ENCODE data around the gene CXCL3. TPM values are rescaled to one million over a fixed set of nuclear protein-coding genes. Genes with fewer than 3 reads are reported as not detected.

Gene CXCL3
- total RNA-seq, 1 experiment from 2014 or later, result 1.1 TPM

DNA sequence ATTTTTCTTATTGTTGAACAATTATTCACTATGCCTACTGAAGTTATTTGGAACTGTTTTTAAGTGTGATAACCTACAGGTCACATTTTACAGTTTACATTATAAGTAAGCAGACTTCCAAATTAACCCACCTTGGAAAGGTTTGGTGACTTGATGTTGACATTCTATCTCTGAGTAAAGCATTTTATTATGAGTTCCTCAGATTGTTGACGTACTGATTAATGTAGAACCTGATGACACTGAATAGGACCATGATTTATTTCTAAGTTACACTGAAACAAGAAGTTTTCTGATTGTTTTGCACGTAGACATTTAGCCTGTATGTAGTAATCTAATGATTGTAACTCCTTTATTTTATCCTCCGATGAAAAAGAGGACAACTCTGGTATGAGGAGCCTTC is 17.0 kb upstream of the CXCL3 start:
- DNase-seq (ENCODE audit: low spot score), result no peak

DNA sequence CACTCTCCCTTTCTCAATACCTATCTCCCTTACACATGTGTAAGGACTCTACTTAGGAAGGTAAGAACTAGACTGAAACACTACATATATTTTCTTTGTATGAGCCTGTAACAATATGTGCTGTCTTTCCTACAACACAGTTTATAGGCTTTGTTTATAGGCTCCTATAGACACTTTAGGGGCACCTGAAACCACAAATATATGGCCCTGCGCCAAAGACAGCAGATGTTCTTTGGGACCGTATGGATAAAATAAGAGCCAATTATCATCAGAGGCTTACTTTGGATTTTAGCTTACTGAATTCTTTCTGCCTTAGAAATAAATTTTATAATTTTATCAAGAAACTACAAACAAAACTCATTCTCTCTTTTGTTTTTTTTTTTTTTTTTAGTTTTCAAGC is 16.6 kb upstream of the CXCL3 start:
- DNase-seq (ENCODE audit: low spot score), result no peak

DNA sequence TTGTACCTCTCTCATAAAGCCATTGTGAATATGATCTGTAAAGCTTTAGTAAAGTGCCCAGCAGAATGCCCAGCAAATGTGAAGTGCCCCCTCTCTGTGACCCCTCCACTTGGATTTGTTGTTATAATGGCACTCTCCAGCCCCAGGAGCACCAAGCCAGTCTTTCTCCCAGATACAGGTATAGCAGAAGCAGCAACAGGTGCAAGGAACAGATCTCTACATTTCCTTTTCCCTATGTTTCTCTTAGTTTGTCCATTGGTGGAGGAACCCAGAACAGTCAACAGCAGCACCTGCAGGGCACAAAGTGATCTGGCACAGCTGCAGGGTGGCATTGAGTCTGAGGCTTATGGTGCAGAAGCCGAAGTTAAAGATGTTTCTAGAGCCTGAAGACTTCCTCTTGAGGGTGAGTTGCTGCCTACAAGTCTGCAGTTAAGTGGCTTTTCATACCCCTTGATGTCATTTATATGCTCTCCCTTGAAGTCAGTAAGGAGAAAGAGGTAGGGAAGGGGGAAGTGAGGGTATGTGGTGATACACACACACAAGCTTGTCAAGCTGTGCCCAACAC is 16.1 kb upstream of the CXCL3 start:
- DNase-seq (ENCODE audit: low spot score), result no peak

DNA sequence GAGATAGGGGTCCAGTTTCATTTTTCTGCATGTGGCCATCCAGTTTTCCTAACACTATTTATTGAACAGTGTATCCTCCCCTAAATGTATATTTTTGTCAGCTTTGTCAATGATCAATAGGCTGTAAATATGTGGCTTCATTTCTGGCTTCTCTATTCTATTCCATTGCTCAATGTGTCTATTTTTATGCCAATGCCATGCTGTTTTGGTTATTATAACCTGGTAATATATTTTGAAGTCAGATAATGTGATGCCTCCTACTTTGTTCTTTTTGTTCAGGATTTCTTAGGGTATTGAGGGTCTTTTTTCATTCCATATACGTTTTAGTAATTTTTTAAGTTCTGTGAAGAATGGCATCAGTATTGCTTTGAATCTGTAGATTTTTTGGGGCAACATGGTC is 8.7 kb upstream of the CXCL3 start:
- DNase-seq (ENCODE audit: low spot score), result no peak

DNA sequence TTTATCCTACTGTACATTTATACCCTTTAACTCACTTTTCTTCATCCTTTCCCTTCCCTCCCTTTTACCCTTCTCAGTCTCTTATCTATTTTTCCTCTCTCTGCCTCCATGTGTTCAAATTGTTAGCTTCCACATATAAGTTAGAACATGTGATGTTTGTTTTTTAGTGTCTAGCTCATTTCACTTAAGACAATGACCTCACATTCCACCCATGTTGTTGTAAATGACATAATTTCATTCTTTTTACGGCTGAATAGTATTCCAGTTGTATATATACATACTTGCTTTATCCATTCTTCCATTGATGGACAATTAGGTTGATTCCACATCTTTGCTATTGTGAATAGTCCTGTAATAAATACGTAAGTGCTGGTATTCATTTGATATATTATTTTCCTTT is 7.3 kb upstream of the CXCL3 start:
- no peak for DNase-seq (ENCODE audit: low spot score)

DNA sequence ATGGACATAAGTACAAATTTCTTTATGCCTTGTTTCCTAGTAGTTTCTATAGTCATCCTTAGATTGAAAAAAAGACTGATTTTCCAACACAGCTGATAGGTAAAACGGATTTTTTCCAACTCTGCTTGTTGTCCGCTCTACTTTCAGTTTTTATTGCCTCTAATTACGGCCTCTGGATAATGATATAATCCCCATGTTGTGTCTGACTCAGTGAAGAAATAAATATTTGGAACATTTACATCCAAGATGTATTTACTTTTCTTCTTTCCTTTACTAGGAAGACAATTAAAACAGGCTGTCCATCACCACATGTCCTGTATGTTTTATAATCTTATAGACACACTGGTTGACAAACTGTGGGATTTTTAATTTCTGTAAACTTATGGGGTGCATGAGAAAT is 6.8 kb upstream of the CXCL3 start:
- no peak for DNase-seq (ENCODE audit: low spot score)

DNA sequence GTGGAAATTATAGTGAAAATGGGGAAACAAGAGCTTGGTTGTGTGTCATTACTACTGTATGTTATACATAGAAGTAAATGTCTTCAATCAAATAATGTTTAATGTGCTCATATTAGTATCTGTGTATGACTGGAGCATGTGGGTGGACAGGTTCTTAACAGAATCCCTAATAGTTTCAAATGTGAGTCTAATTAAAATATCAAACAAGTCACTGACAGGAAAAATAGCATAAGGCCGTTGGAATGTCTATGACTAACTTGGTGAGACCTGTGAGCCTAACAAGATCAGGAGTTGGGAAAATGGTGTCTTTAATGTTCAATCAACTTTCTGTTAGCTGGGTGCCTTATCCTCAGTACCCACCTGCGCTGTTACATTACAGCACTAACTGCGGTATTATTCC is 6.2 kb upstream of the CXCL3 start:
- no peak for DNase-seq (ENCODE audit: low spot score)

DNA sequence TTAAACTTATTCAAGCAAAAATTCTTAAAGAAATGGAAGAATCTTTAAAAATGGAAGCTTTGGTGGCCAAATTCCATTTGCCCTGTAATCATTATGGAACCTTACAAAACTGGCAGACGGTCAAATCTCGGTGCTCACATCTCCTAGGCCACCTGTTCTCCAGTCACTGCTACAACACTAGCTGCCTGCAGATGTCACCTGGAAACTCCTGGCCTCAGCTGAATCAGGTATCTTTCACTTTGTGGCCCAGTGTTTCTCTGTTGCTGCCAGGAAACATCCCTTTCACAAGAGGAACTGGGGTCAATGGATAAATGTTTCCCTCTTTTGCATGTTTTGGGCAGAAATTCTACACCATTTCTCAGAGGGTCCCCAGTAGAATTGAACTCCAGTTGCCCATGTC is 4.2 kb upstream of the CXCL3 start:
- peak; percentile 63 for DNase-seq (ENCODE audit: low spot score)

DNA sequence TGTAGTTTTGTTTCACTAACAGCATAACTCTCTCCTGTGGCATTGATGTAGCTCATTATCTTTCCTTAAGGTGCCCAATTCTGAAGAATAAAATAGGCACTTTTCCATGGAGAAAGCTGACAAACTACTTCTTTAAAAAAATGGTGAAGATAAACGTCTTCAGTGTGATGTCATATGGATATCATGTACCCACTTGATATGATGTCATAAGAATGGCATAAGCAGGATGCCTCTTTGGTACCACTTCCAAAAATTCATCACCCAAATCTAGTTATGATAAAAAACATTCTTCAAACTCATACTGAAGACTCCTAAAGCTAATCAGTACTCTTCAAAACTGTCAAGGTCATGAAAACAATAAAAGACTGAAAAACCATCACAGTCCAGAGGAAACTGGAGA is 2.9 kb upstream of the CXCL3 start:
- no peak for DNase-seq (ENCODE audit: low spot score)

DNA sequence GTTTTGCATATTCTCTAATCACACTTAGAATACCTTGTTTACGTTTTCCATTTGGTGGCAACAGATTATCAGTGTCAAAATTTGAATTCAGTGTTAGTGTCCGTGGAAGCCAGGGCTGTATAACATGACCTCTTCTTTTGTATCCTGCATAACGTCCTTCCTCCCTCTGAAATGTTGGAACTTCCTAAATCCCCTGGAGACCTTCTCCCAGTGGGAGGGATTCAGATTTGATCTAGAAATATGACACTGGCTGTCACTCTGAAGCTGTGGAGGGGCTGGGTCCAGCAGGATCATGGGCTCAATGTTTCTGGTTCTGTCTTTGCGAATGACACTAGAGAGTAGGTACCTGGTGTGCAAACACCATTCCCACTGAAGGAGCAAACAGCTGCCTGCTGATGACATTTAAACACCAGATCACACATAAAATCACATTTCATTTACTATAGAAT is 850 bp upstream of the CXCL3 start:
- no peak for DNase-seq (ENCODE audit: low spot score)

DNA sequence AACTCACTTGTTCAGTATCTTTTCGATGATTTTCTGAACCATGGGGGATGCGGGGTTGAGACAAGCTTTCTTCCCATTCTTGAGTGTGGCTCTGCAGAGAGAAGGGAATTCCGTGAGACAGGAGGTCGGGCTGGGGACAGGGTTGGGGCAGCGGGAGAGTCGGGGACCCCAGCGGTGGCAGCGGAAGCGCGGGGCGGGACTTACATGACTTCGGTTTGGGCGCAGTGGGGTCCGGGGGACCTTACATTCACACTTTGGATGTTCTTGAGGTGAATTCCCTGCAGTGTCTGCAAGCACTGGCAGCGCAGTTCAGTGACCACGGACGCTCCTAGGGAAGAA is 434 bp downstream of the CXCL3 start:
- peak; percentile 27 for DNase-seq (ENCODE audit: low spot score)

DNA sequence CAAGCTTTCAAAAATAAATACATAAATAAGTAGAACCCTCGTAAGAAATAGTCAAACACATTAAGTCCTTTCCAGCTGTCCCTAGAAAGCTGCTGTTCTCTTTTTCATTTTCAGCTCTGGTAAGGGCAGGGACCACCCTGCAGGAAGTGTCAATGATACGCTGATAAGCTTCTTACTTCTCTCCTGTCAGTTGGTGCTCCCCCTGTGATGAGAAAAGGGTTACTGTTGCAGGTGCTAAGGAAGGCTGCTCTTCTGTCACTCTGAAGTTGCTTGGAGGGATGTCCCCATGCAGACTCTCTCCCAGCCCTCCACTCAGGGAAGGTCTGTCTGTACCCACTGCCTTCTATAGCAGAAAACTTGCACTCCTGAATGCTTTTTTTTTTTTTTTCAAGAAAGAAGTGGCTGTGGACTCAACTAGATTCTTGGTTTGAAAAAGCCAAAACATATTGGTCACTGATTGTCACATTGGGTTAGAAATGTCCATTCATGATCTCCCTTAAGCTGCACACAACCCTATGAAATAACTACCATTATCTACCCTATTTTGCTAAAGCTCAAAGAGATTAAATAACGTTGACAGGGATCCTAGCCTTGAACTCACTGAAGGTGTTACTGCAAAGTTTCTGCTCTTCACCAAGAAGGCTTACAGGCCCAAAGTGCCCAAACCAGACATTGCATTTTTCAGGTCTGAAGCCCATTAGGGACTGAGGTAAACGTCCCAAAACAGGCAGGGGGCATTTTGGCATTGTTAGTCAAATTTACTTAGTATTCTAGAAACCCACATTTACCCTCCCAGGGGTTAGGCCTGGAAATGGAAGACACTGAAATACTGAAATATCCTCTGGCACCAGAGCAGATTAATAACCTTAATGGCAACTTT is 1.2 kb downstream of the CXCL3 start:
- DNase-seq (ENCODE audit: low spot score), result no peak

DNA sequence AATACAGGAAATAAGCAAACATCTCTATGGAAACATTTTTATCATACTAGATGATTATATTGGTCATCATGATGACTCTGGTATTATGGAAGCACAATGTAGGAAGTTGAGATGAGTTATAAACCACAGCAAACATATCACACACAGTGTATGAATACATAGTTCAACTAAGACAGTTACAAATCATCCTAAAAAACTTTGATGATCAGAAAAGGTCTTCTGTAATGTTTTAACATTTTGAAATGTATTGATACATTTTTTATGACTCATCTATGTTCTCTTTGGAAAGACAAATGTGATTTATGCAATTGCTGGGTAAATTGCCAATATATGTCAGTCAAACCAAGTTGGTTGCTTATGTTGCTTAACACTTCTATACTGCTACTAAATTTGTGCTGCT is 4.8 kb downstream of the CXCL3 start:
- DNase-seq (ENCODE audit: low spot score), result no peak

DNA sequence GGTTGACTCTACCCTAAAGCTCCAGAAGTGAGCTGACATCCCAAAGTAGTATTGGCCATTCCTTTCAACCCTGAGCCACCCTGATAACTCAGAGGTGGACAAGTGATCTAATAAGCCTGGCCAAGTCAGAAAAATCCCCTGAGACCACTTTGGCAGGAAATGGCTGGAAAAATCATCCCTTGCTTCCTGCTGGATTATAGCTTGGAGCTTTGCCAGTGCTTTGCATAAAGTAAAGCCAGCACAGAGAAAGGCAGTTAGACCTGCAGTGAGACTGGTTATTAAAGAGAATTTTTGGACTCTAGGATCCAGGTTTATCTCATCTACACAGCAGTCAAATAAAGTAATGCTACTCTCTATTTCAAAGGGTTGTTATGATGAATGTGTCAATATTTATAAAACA is 6.4 kb downstream of the CXCL3 start:
- DNase-seq (ENCODE audit: low spot score), result no peak

DNA sequence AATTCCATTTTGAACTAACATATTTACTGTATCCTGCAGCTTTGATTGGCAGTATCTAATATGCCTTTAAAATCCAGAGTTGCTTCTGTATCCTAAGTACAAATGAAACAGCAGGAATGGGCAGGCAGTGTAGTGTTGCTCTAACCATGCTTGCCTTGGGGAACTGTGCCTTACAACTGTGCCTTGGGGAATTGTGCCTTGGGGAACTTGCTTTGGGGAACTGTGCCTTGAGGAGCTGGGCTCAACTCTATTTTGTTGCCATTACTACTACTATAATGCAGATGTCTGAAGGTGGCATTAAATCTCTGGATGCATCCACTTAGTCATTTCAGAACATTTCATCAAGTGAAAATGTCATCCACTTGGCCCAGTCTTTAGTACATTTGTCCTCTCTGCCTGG is 6.9 kb downstream of the CXCL3 start:
- no peak for DNase-seq (ENCODE audit: low spot score)

DNA sequence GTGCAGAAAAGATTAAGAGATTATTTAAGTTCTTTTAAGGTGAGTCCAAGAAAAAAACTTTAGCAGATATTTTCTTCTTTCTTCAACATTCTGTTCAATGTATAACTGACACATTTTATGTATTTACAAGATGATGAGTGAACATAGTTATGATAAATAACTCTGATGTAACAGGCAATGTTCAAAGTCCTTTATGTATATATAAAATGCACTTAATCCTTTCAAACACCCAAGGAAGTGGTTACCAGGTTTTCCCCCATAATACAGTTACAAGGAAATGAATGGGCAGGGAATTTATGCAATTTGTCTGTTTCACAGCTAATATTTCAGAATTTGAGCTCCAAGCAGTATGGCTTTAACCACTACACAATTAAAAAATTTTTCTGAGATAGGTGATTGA is 8.2 kb downstream of the CXCL3 start:
- DNase-seq (ENCODE audit: low spot score), result no peak

DNA sequence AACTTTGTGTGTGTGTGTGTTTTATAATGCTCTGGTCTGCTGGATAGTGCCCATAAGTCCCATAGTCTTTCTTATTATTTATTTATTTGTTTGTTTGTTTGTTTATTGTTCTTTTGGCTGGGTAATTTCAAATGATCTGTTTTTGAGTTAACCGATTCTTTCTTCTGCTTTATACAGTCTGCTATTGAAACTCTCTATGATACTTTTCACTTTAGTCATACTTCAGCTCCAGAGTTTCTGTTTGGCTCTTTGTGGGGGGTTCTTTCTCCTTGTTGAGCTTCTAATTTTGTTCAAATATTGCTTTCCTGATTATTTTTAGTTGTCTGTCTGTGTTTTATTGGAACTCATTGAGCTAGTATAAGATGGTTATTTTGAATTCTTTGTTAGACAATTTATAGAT is 10.0 kb downstream of the CXCL3 start:
- no peak for DNase-seq (ENCODE audit: low spot score)

DNA sequence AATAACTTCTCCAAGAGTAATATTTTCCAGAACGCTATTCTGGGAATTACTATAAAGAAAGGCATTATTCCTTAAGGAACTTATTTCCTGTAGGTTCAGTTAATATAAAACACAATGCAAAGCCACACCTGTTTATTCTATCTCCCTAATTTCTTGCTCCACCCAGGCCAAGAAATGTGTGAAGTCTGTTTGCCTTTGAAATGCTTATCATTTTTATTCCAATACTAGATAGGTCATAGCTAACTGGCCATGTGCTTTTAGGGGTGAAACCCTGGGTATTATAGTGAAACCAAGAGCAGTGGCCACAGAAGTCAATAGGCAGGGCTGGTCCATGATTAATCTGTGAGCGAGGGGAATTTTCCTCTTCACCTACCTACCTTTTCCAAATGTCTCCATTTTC is 14.8 kb downstream of the CXCL3 start:
- peak; percentile 78 for DNase-seq (ENCODE audit: low spot score)

DNA sequence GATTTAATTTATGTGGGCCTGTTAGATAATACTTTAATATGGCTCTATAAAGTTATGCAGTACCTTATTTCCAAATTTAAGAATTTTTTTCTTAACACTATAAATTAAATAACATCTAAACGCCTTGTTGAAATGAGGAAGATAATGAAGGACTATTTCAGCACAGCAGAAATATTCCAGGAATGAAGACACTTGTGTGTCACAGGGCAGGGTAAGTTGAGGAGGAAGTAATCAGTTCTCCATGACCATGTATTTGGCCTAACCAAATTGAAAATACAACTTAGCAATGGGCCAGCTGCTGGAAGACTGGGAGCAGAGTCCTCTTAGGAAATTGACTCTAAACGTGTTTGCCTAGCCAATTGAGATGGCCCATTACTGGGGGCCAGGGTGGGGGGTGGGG is 16.9 kb downstream of the CXCL3 start:
- DNase-seq (ENCODE audit: low spot score), result no peak

DNA sequence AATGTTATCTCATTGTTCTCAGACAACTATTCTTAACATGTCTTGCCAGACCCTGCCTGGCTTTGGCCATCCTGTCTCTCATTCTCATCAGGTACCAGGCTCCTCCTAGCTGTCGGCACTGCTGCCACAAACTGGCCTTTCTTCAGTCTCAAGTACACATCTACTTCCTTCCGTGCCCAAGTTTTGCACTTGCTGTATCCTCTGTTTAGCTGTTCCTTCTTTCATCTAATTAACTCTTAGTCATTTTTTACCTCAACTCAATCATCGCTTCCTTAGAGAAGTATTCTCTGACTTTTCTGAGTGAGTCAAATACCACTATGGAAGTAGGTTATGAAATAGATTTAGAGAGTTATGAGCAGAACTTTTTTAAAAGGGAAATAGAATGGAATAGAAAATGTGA is 19.7 kb downstream of the CXCL3 start:
- DNase-seq (ENCODE audit: low spot score), result no peak

DNA sequence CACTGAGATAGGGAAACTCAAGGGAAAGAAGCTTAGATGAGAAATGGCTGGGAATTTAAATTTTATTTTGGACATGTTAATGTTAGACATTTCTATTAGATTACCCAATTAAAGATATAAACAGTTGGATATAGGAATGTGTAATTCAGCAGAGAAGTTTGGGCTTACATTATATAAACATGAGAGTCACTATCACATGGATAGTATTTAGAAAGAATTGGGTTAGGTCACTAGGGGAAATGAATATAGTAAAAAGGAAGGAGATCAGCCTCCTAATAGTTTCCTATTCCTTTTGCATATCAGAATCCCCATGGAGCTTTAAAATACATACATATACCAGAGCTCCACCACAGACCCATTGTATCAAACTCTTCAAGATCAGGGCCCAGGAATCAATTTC is 20.4 kb downstream of the CXCL3 start:
- DNase-seq (ENCODE audit: low spot score), result no peak

DNA sequence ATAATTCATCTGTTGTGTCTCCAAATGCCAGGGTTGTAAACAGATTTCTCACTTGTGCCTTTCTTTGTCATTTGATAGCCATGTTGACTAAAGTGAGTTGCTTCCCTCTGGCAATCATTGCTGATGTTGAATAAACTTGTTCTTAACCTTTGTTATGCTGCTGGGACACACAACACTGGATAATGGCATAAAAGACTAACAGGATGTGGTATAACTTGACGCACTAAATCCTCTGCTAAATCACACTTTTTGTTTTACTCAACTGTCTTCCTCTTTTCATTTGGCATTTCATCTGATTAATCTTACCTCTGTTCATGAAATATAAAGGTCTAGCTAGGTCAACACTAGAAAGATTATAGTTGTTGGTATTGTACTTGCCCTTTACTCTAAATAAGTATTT is 22.4 kb downstream of the CXCL3 start:
- DNase-seq (ENCODE audit: low spot score), result no peak

DNA sequence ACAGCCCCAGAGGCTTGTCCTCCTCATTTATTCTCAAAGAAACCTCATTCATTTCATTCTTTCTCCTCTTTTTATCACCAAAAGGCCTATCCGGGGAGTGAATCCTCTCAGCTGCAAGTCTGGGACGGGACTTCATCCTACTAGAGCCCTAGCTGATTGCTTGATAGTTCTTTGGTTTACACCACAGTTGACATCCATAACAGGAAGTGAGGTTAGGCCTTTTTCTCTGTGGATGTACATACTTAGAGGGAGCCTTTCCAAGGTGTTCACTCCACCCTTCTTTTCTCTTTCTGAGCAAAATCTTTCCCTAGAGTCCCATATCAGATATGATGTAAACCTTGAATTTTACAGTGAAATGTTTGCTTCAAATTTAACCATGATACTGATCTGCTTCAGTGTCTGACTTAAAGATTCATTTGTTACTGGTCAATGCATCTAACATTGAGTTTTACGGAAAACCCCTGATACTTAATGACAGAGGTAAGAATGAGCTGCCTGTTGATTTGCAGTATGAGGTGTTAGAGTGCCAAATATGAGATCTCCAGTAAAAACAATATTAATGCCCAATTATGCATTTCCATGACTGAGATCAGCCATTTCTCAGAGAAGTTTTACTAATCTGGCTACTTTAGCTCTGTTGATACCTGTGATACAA is 23.2 kb downstream of the CXCL3 start:
- DNase-seq (ENCODE audit: low spot score), result no peak
